Measurements from ENCODE around the gene CFAP221. TPM values are rescaled to one million over a fixed set of nuclear protein-coding genes. Genes with fewer than 3 reads are reported as not detected.

CFAP221 gene
- total RNA-seq, 2 donors from 2014 or later: 0.56 TPM; not detected in 1

DNA sequence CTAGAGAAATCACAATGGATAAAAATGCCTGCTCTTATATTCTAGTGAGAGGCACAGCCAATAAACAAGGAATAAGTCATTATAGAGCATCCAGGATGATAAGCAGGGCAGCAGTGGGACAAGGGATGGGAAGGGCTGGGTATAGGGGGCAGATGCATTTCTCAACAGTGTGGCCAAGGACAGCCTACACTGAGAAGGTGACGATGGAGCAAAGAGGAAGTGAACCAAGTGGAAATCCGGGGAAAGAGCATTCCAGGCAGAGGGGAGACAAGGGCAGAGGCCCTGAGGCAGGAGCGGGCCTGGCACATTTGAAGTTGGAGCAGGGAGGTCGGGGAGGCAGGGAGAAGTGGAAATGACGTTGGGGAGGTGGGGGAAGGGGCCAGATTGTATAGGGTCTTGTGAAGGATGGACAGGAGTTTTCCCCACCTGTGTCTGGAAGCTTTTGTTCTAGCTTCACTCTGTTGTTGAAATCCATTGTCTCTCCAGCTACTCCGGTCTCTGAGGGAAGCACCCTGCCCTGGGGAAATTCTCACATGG is 152.3 kb downstream of the CFAP221 start:
- H3K4me3 ChIP-seq: no peak overlapping the region
- H3K27ac ChIP-seq: no peak overlapping the region
- DNase-seq (ENCODE audit: low spot score): no peak

DNA sequence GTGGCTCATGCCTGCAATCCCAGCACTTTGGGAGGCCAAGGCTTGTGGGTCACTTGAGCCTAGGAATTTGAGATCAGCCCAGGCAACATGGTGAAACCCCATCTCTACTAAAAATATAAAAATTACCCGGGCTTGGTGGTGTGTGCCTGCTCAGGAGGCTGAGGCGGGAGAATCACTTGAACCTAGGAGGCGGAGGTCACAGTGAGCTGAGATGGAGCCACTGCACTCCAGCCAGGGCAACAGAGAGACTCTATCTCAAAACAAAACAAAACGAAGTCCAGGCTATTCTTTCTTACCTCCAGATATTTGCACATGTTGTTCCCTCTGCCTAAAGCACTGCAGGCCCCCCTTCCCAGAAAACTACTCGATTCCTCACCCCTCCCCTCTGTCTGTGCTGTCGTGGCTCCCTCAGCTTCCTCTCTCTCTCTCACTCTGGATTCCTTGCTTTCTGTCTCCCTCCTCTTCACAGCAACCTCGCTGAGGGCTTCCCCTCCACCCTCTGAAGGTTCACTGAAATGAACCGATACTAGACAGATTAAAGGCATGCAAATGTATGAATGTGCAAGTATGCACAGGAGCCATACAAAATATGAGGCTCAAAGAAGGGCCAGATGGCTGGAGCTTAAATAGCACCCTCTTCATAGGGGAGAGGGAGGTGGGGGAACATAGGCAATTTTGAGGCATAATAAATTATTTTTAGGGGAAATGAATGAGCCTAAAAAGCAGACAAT is 153.2 kb downstream of the CFAP221 start:
- ATAC-seq (ENCODE audit: insufficient number of reproducible peaks, low FRiP score, low read depth): no peak
- H3K27me3 ChIP-seq (replicated peaks; ENCODE audit: insufficient read depth): no peaks in the 10 kb centered on the region
- H3K36me3 ChIP-seq: no peaks in the 10 kb centered on the region
- TF ChIP-seq, protein P1, sequence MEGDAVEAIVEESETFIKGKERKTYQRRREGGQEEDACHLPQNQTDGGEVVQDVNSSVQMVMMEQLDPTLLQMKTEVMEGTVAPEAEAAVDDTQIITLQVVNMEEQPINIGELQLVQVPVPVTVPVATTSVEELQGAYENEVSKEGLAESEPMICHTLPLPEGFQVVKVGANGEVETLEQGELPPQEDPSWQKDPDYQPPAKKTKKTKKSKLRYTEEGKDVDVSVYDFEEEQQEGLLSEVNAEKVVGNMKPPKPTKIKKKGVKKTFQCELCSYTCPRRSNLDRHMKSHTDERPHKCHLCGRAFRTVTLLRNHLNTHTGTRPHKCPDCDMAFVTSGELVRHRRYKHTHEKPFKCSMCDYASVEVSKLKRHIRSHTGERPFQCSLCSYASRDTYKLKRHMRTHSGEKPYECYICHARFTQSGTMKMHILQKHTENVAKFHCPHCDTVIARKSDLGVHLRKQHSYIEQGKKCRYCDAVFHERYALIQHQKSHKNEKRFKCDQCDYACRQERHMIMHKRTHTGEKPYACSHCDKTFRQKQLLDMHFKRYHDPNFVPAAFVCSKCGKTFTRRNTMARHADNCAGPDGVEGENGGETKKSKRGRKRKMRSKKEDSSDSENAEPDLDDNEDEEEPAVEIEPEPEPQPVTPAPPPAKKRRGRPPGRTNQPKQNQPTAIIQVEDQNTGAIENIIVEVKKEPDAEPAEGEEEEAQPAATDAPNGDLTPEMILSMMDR (IDR thresholded peaks at IDR 0.05): no peak
- peaks cover 0 to 9% of the 10 kb centered on the region in 2 donors for H3K4me1 ChIP-seq (ENCODE audit: control insufficient read depth in 1 of 2, low read depth in 2 of 2)
- H3K9me3 ChIP-seq: no peaks in the 10 kb centered on the region
- H3K4me3 ChIP-seq: no peak overlapping the region
- no peak for DNase-seq (ENCODE audit: low spot score)
- H3K27ac ChIP-seq: no peak overlapping the region

More for the DNA sequence above, 152.3 kb downstream of the CFAP221 start:
- ATAC-seq (ENCODE audit: insufficient number of reproducible peaks, low FRiP score, low read depth): no peak
- Histone ChIP-seq H3K9me3 (no peaks in the 10 kb centered on the region), H3K36me3 (no peaks in the 10 kb centered on the region), H3K27me3 (replicated peaks; ENCODE audit: insufficient read depth) (no peaks in the 10 kb centered on the region), H3K4me1 (ENCODE audit: control insufficient read depth in 1 of 2, low read depth in 2 of 2) (peaks cover 0 to 9% of the 10 kb centered on the region in 2 donors)
- TF ChIP-seq, protein P1 (IDR thresholded peaks at IDR 0.05): no peak

- H3K27ac ChIP-seq: no peak overlapping the region
- ATAC-seq (ENCODE audit: insufficient number of reproducible peaks, low FRiP score, low read depth): no peak
- no peaks in the 10 kb centered on the region for H3K9me3 ChIP-seq
- no peaks in the 10 kb centered on the region for H3K27me3 ChIP-seq (replicated peaks; ENCODE audit: insufficient read depth)
- peaks cover 0 to 9% of the 10 kb centered on the region in 2 donors for H3K4me1 ChIP-seq (ENCODE audit: control insufficient read depth in 1 of 2, low read depth in 2 of 2)
- no peaks in the 10 kb centered on the region for H3K36me3 ChIP-seq
- H3K4me3 ChIP-seq: no peak overlapping the region
- no peak for DNase-seq (ENCODE audit: low spot score)
- TF ChIP-seq, protein P1 (IDR thresholded peaks at IDR 0.05): no peak
These were observed 154.0 kb downstream of the CFAP221 start for GRCh38 chr2:119698246-119698645.

GRCh38 chr2:119699016-119699606 is 154.9 kb downstream of the CFAP221 start:
- ATAC-seq (ENCODE audit: insufficient number of reproducible peaks, low FRiP score, low read depth): no peak
- no peaks in the 10 kb centered on the region for H3K36me3 ChIP-seq
- H3K27me3 ChIP-seq (replicated peaks; ENCODE audit: insufficient read depth): no peaks in the 10 kb centered on the region
- peaks cover 0 to 9% of the 10 kb centered on the region in 2 donors for H3K4me1 ChIP-seq (ENCODE audit: control insufficient read depth in 1 of 2, low read depth in 2 of 2)
- no peak overlapping the region for H3K4me3 ChIP-seq
- H3K9me3 ChIP-seq: no peaks in the 10 kb centered on the region
- DNase-seq (ENCODE audit: low spot score): no peak
- H3K27ac ChIP-seq: no peak overlapping the region
- TF ChIP-seq, protein P1 (IDR thresholded peaks at IDR 0.05): no peak

DNA sequence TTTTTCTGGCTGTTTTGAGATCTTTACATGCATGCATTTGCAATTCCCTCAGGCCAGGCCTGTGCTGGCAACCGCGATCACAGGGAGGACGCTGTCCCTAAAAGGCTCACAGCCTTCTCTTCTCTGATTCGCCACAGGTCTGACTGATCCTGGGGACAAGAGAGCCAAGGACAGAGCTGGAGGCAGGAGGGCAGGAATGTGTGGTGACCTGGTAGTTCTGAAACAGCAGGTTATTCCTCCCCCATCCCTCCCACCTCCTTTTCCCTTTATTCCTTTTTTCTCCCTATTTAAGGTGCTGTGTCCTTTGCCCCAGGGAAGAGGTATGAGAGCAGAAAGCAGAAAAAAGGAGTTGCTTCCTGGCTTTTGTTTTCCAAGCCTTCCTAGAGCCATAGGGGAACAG is 156.6 kb downstream of the CFAP221 start:
- TF ChIP-seq, protein P1 (IDR thresholded peaks at IDR 0.05): no peak
- H3K9me3 ChIP-seq: no peaks in the 10 kb centered on the region
- no peak overlapping the region for H3K27ac ChIP-seq
- H3K27me3 ChIP-seq (replicated peaks; ENCODE audit: insufficient read depth): no peaks in the 10 kb centered on the region
- DNase-seq (ENCODE audit: low spot score) (no peak), ATAC-seq (ENCODE audit: insufficient number of reproducible peaks, low FRiP score, low read depth) (no peak)
- H3K4me3 ChIP-seq: no peak overlapping the region
- H3K36me3 ChIP-seq: no peaks in the 10 kb centered on the region
- H3K4me1 ChIP-seq (ENCODE audit: control insufficient read depth in 1 of 2, low read depth in 2 of 2): no peaks in the 10 kb centered on the region
